IPS-20b (cell line): ENCODE results near the gene OR5T1.

Experiments used
- H3K27ac ChIP-seq: one replicate; pipeline ENCODE4 v1.5.1; 2013; ENCODE audit warnings: low read length
- H3K27me3 ChIP-seq: 2 replicates; pipeline ENCODE4 v1.6.1; 2013; ENCODE audit warnings: mild to moderate bottlenecking, low read length, inconsistent platforms; ENCODE audit not compliant: insufficient read depth
- H3K36me3 ChIP-seq: 2 replicates; pipeline ENCODE4 v1.6.1; 2013; ENCODE audit warnings: low read depth, mild to moderate bottlenecking, inconsistent platforms, low read length, moderate library complexity; ENCODE audit not compliant: insufficient read depth
- H3K4me1 ChIP-seq: 2 replicates; pipeline ENCODE4 v1.6.1; 2013; ENCODE audit warnings: mild to moderate bottlenecking, control low read depth, inconsistent platforms, low read length, moderate library complexity; ENCODE audit not compliant: insufficient read depth
- H3K4me3 ChIP-seq: 2 replicates; pipeline ENCODE4 v1.5.1; 2013; ENCODE audit warnings: mild to moderate bottlenecking, low read length, inconsistent platforms
- H3K9ac ChIP-seq: 2 replicates; pipeline ENCODE4 v1.6.1; 2013; ENCODE audit warnings: low read depth, mild to moderate bottlenecking, inconsistent platforms, low read length, moderate library complexity
- H3K9me3 ChIP-seq: 2 replicates; pipeline ENCODE4 v1.6.1; 2013; ENCODE audit warnings: mild to moderate bottlenecking, low read depth, low read length, inconsistent platforms; ENCODE audit not compliant: insufficient read depth

The OR5T1 gene

GRCh38 chr11:56273854-56274253 lies at the start of gene OR5T1:
Gene OR5T1, plus strand, starts transcription at chr11:56274154. Its CDS starts 1,485 bp downstream, at chr11:56275639.
- Histone ChIP-seq H3K27ac (no peak within 1 kb of the TSS), H3K4me3 (no peak within 1 kb of the TSS), H3K9ac (no peak within 1 kb of the TSS), H3K27me3 (no peaks in the 10 kb centered on the region), H3K36me3 (no peaks in the 10 kb centered on the region), H3K9me3 (no peaks in the 10 kb centered on the region), H3K4me1 (no peaks in the 10 kb centered on the region)

DNA sequence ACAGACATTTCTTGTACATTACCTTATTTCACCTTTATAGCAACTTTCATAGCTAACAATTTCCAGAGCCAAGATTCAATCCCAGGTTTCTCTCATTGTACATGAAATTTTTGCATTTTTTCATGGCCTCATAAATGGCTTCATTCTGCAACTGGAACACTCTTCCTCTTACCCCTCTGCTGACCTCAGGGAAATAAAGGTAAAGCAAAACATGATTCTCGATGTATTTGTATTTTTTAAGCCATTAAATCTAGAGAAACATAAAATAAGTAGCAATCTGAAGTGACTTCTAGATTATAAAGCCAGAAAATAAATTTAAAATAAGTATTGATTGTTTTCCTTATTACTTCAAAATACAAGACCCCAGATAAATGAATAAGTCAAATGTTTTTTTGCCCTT lies 39.8 kb upstream of the OR5T1 start, which contains the start of gene OR5T2:
Gene OR5T2 (minus strand): TSS at position 101 of the 400 bp plus-strand sequence. CDS start 1,193 bp downstream, outside the sequence.
- Histone ChIP-seq H3K27me3 (no peaks in the 10 kb centered on the region), H3K4me1 (no peaks in the 10 kb centered on the region), H3K36me3 (no peaks in the 10 kb centered on the region), H3K9me3 (no peaks in the 10 kb centered on the region), H3K9ac (no peak within 1 kb of the TSS), H3K4me3 (no peak within 1 kb of the TSS), H3K27ac (no peak within 1 kb of the TSS)

DNA sequence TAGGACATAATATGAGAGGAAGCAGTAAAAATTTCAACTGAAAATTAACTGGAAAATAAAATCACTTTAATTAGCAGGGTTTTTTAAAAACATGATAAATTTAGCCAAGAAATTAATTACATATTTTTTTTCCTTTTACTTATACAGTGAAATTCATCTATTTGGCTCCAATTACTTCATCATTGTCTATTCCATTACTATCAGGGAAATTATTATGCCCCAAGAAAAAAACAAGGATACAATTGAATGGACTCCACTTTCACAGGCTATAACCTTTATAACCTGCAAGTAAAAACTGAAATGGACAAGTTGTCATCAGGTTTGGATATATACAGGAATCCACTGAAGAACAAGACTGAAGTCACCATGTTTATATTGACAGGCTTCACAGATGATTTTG lies 22.0 kb upstream of the OR5T1 start, which contains the start of gene OR5T3:
Gene OR5T3 (plus strand): TSS at position 301 of the 400 bp plus-strand sequence. CDS start 0 bp downstream, at position 301.
- H3K36me3 ChIP-seq = no peaks in the 10 kb centered on the region
- H3K4me3 ChIP-seq = no peak within 1 kb of the TSS
- no peak within 1 kb of the TSS for H3K27ac ChIP-seq
- no peaks in the 10 kb centered on the region for H3K9me3 ChIP-seq
- no peaks in the 10 kb centered on the region for H3K27me3 ChIP-seq
- H3K9ac ChIP-seq = no peak within 1 kb of the TSS
- no peaks in the 10 kb centered on the region for H3K4me1 ChIP-seq

DNA sequence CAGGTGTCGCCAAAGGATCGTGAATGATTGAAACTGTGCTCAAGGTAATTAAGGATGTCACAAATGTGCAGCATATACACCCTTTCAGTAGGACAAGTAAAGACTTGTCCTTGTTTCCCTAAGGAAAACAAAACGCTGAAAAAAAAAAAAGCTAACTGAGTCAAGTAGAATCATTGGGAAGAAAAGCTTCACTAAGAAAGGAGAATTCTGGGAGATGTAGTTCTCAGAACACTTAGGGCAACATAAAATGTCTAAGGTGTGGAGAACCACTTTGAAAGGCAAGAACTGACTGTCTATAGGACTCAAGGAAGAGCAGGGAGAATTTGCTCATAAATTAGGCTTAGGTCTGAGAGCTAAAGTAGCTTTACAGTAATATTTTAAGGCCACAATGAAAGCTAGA lies 2.9 kb upstream of the OR5T1 start:
- Histone ChIP-seq H3K27ac (no peak overlapping the region), H3K4me3 (no peak overlapping the region), H3K4me1 (no peaks in the 10 kb centered on the region), H3K36me3 (no peaks in the 10 kb centered on the region), H3K9ac (no peak overlapping the region), H3K27me3 (no peaks in the 10 kb centered on the region), H3K9me3 (no peaks in the 10 kb centered on the region)

GRCh38 chr11:56292154-56292553 lies 18.2 kb downstream of the OR5T1 start, which contains the start of gene OR8H1:
Gene OR8H1, minus strand, starts transcription at chr11:56292254. Its CDS starts 1,192 bp downstream, at chr11:56291062.
- peaks cover 4% of the 10 kb centered on the region; the same call in 1 of the 2 replicates for H3K4me1 ChIP-seq

GRCh38 chr11:56296898-56297297 lies 22.9 kb downstream of the OR5T1 start:
- H3K36me3 ChIP-seq = no peaks in the 10 kb centered on the region
- H3K27ac ChIP-seq = no peak overlapping the region
- no peak overlapping the region for H3K4me3 ChIP-seq
- H3K4me1 ChIP-seq = no peaks in the 10 kb centered on the region
- H3K9ac ChIP-seq = no peak overlapping the region
- H3K9me3 ChIP-seq = no peaks in the 10 kb centered on the region
- no peaks in the 10 kb centered on the region for H3K27me3 ChIP-seq

More at GRCh38 chr11:56292154-56292553, 18.2 kb downstream of the OR5T1 start, which contains the start of gene OR8H1:
- no peaks in the 10 kb centered on the region for H3K9me3 ChIP-seq
- no peaks in the 10 kb centered on the region for H3K27me3 ChIP-seq
- H3K27ac ChIP-seq = no peak within 1 kb of the TSS
- H3K4me3 ChIP-seq = no peak within 1 kb of the TSS
- no peaks in the 10 kb centered on the region for H3K36me3 ChIP-seq
- H3K9ac ChIP-seq = no peak within 1 kb of the TSS

GRCh38 chr11:56307836-56308235 lies 33.9 kb downstream of the OR5T1 start:
- Histone ChIP-seq H3K4me1 (no peaks in the 10 kb centered on the region), H3K9me3 (0 out of 2 replicates have a peak, but pooled peaks cover 3% of the 10 kb centered on the region), H3K27me3 (no peaks in the 10 kb centered on the region), H3K9ac (no peak overlapping the region), H3K27ac (no peak overlapping the region), H3K36me3 (no peaks in the 10 kb centered on the region), H3K4me3 (no peak overlapping the region)

- H3K27ac ChIP-seq = no peak within 1 kb of the TSS
- H3K4me1 ChIP-seq = no peaks in the 10 kb centered on the region
- H3K4me3 ChIP-seq = no peak within 1 kb of the TSS
- H3K9me3 ChIP-seq = no peaks in the 10 kb centered on the region
- no peaks in the 10 kb centered on the region for H3K36me3 ChIP-seq
- H3K9ac ChIP-seq = no peak within 1 kb of the TSS
- no peaks in the 10 kb centered on the region for H3K27me3 ChIP-seq
These were observed 40.9 kb downstream of the OR5T1 start, which contains the start of gene OR8K3 for GRCh38 chr11:56314844-56315243. Gene OR8K3, plus strand, starts transcription at chr11:56315144. Its CDS starts 3,163 bp downstream, at chr11:56318307.
